Neutrophil (primary cell): ENCODE data around the gene S100A8.
A peak's percentile ranks its signal among the peaks of the same experiment; 100 is the strongest.

ENCODE experiments used
- H3K27ac ChIP-seq: fragments of 200-600 bp; sonication (generic); 2 replicates; pipeline ENCODE4 v1.5.1; 2016; ENCODE audit warnings: mild to moderate bottlenecking, moderate library complexity
- H3K27me3 ChIP-seq: fragments of 200-600 bp; sonication (generic); 2 replicates; pipeline ENCODE4 v1.6.0; 2016; ENCODE audit warnings: mild to moderate bottlenecking
- H3K36me3 ChIP-seq: fragments of 200-600 bp; sonication (generic); 2 replicates; pipeline ENCODE4 v1.5.1; 2017
- H3K4me1 ChIP-seq, 2 experiments: fragments of 200-600 bp in 1 of 2; sonication (generic) in 1 of 2; 1 replicate in 1 of 2; 2 replicates in 1 of 2; pipeline versions ENCODE4 v1.5.1 to v1.6.1; 2013 to 2016; ENCODE audit warnings: low read depth in 1 of 2, low read length in 1 of 2, mild to moderate bottlenecking in 1 of 2, moderate library complexity in 1 of 2; ENCODE audit not compliant: control insufficient read depth in 1 of 2, insufficient read depth in 1 of 2
- H3K4me3 ChIP-seq, 2 experiments: fragments of 200-600 bp in 1 of 2; sonication (generic) in 1 of 2; 1 replicate in 1 of 2; 2 replicates in 1 of 2; pipeline ENCODE4 v1.5.1; 2013 to 2016; ENCODE audit warnings: low read depth in 1 of 2, low read length in 1 of 2, mild to moderate bottlenecking in 1 of 2, moderate library complexity in 1 of 2
- H3K9me3 ChIP-seq: fragments of 200-600 bp; sonication (generic); 2 replicates; pipeline ENCODE4 v1.5.1; 2016
- TF ChIP-seq, protein P1 (sequence below): fragments of 200-600 bp; sonication (generic); IDR thresholded peaks from 2 replicates; pipeline ENCODE4 v1.5.1; 2016; ENCODE audit warnings: antibody characterized with exemption

Gene S100A8

DNA sequence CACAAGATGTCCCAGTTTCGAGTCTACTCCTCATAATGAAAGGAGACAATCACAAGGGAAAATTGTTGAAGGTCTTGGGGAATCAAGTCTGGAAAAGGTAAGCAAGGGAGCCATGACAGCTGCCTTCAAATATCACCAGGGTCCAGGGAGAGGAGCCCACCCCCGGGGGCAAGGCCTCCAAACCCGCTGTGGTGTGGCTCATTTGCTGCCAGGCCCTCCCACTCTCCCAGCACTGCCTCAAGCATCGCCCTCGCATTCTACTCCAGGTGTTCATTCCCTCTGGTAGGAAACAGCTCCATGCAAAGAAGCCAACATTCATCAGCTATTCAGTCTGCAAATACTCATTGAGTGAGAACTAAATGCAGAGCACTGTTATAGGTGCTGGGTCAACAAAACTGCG lies 24.6 kb downstream of the S100A8 start:
- TF ChIP-seq, protein P1, sequence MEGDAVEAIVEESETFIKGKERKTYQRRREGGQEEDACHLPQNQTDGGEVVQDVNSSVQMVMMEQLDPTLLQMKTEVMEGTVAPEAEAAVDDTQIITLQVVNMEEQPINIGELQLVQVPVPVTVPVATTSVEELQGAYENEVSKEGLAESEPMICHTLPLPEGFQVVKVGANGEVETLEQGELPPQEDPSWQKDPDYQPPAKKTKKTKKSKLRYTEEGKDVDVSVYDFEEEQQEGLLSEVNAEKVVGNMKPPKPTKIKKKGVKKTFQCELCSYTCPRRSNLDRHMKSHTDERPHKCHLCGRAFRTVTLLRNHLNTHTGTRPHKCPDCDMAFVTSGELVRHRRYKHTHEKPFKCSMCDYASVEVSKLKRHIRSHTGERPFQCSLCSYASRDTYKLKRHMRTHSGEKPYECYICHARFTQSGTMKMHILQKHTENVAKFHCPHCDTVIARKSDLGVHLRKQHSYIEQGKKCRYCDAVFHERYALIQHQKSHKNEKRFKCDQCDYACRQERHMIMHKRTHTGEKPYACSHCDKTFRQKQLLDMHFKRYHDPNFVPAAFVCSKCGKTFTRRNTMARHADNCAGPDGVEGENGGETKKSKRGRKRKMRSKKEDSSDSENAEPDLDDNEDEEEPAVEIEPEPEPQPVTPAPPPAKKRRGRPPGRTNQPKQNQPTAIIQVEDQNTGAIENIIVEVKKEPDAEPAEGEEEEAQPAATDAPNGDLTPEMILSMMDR, result no peak
- peaks cover 100% of the 10 kb centered on the region in 2 experiments for H3K4me1 ChIP-seq
- peak overlapping the region; percentile 100 for H3K27ac ChIP-seq
- H3K9me3 ChIP-seq, result no peaks in the 10 kb centered on the region
- no peaks in the 10 kb centered on the region for H3K27me3 ChIP-seq
- H3K36me3 ChIP-seq, result peaks cover 3% of the 10 kb centered on the region
- H3K4me3 ChIP-seq, result peak overlapping the region; percentile 42 to 97

DNA sequence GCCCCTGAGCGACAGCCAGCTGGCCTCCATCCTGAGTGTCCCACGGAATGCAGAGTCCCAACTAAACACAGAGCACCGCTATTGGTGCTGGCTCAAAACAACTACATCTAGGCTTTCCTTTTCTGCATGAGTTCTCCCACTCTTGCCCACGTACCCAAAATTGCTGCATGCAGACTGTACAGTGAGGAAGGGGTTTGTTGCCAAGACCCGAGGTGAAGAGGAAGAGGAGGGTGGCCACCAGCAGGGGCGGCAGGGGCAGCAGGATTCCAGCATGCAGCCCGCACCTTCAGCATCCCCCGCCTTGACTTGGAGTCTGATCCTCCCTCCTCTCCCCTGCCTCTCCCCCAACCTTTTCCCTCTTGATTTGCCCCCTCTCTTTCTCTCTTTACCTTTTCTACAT lies 25.2 kb downstream of the S100A8 start:
- Histone ChIP-seq H3K4me1 (peaks cover 100% of the 10 kb centered on the region in 2 experiments), H3K9me3 (no peaks in the 10 kb centered on the region), H3K36me3 (peaks cover 9% of the 10 kb centered on the region), H3K4me3 (peak overlapping the region; percentile 42 to 97), H3K27ac (peak overlapping the region; percentile 100), H3K27me3 (no peaks in the 10 kb centered on the region)
- TF ChIP-seq, protein P1, result no peak

DNA sequence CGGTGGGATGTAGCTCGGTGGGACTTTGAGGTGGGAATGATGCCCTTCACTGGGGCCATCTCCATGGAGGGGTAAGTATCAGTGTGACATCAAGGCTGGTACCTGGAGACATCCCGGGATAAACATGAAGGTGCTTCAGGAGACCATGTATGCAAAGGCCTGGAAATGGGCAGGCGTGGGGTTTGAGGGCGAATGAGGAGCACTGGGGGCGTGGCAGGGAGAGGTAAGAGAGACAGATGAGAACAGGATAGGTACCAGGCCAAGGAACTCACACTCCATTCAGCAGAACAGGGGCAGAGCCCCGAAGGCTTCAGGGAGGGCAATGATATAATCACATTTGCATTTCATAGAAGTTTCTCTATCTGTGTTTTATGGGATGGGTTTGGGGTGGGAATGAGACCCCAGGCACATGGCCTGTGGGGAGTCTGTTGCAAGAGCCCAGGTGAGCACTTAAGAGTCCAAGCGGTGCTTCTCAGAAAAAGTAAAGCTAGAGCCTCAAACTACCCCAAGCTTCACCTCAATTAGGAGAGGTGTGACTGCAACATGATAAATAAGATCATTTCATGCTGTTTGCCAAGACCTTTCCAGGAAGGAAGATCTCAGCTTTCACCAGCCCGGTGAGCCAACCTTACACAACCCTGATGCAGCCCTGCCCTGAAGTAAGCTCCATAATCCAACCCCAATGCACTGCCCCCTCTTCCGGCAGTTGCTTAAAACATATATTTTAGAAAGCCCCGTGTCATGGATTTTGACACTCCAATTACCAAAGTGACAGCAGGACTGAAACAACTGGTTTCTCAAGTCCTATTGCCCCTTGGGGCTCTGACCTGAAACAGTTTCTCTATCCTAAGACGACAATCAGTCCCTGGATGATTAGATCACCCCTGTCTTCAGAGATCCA lies 25.9 kb downstream of the S100A8 start:
- H3K9me3 ChIP-seq, result peaks cover under 1% of the 10 kb centered on the region
- peak overlapping the region; percentile 100 for H3K27ac ChIP-seq
- peaks cover 15% of the 10 kb centered on the region for H3K36me3 ChIP-seq
- peaks cover 100% of the 10 kb centered on the region in 2 experiments for H3K4me1 ChIP-seq
- H3K27me3 ChIP-seq, result no peaks in the 10 kb centered on the region
- H3K4me3 ChIP-seq, result peak overlapping the region; percentile 42 to 97
- TF ChIP-seq, protein P1, result peak; percentile 17

DNA sequence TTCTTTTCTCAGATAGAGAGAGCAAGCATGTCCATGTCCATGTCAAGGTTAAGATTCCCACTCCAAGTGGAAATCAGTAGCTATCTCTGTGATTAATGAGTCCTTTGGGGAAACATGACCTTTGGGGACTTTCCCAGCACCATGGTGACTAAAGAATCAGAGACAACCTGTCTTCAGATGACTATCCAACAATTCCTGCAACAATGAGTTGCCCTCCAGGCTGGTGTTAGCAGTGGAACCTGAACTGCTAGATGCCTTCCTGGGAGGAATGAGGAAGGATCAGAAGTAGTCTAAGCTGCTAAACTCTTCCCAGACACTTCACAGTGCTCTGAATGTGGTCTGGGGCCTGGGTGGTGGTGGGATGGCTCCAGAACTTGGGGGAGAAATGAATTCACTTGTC lies 26.7 kb downstream of the S100A8 start:
- H3K27ac ChIP-seq, result peak overlapping the region; percentile 100
- H3K27me3 ChIP-seq, result no peaks in the 10 kb centered on the region
- H3K9me3 ChIP-seq, result peaks cover 5% of the 10 kb centered on the region
- H3K4me3 ChIP-seq, result peak overlapping the region; percentile 42 to 97
- peaks cover 94 to 100% of the 10 kb centered on the region in 2 experiments for H3K4me1 ChIP-seq
- TF ChIP-seq, protein P1, result no peak
- H3K36me3 ChIP-seq, result peaks cover 24% of the 10 kb centered on the region

DNA sequence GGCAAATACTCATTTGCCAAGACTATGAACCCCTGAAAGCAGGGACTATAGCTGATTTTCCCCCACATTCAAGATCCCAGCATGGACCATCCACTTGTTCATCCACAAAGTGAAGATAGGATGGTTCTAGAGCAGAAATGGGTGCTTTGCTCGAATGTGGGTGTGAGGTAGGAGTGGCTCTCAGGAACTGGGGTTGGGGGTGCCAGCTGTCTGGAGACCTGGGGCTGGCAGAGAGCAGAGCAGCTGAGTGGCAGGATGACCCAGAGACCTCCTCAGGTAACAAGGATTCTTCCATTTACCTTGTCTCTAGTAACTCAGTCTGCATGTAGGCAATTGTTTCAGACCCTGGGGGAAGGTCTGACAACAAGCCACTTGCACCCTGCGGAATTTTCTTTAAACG lies 27.2 kb downstream of the S100A8 start:
- Histone ChIP-seq H3K4me1 (peaks cover 89 to 100% of the 10 kb centered on the region in 2 experiments), H3K36me3 (peaks cover 29% of the 10 kb centered on the region), H3K27me3 (no peaks in the 10 kb centered on the region), H3K4me3 (peak overlapping the region; percentile 42 to 97), H3K9me3 (peaks cover 5% of the 10 kb centered on the region), H3K27ac (peak overlapping the region; percentile 100)
- TF ChIP-seq, protein P1, result no peak
